ENCODE measurements around the gene SUMO3. TPM values are rescaled to one million over a fixed set of nuclear protein-coding genes. Genes with fewer than 3 reads are reported as not detected.

The SUMO3 gene
- total and polyA plus RNA-seq, 2 experiments from 2014 or later = 90.8 to 103 TPM

DNA sequence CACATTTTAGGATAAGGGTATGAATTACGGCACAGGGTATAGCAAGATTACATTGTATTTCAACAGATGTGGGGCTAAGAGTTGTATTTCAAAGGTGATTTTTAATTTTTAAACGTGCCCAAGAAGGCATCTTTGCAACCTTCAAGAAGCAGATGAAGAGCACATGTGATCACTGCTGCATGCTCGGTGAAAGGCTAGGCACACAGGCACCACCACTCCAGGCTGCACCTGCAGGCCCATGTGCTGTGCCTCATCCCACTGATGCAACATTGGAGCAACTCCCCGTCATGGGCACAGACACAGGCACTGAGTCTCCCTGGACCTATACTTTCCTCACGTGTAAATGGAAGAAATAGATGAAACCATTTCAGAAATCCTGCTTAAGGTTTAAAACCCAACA lies 39.8 kb downstream of the SUMO3 start (continued):
- TF ChIP-seq, protein P1, sequence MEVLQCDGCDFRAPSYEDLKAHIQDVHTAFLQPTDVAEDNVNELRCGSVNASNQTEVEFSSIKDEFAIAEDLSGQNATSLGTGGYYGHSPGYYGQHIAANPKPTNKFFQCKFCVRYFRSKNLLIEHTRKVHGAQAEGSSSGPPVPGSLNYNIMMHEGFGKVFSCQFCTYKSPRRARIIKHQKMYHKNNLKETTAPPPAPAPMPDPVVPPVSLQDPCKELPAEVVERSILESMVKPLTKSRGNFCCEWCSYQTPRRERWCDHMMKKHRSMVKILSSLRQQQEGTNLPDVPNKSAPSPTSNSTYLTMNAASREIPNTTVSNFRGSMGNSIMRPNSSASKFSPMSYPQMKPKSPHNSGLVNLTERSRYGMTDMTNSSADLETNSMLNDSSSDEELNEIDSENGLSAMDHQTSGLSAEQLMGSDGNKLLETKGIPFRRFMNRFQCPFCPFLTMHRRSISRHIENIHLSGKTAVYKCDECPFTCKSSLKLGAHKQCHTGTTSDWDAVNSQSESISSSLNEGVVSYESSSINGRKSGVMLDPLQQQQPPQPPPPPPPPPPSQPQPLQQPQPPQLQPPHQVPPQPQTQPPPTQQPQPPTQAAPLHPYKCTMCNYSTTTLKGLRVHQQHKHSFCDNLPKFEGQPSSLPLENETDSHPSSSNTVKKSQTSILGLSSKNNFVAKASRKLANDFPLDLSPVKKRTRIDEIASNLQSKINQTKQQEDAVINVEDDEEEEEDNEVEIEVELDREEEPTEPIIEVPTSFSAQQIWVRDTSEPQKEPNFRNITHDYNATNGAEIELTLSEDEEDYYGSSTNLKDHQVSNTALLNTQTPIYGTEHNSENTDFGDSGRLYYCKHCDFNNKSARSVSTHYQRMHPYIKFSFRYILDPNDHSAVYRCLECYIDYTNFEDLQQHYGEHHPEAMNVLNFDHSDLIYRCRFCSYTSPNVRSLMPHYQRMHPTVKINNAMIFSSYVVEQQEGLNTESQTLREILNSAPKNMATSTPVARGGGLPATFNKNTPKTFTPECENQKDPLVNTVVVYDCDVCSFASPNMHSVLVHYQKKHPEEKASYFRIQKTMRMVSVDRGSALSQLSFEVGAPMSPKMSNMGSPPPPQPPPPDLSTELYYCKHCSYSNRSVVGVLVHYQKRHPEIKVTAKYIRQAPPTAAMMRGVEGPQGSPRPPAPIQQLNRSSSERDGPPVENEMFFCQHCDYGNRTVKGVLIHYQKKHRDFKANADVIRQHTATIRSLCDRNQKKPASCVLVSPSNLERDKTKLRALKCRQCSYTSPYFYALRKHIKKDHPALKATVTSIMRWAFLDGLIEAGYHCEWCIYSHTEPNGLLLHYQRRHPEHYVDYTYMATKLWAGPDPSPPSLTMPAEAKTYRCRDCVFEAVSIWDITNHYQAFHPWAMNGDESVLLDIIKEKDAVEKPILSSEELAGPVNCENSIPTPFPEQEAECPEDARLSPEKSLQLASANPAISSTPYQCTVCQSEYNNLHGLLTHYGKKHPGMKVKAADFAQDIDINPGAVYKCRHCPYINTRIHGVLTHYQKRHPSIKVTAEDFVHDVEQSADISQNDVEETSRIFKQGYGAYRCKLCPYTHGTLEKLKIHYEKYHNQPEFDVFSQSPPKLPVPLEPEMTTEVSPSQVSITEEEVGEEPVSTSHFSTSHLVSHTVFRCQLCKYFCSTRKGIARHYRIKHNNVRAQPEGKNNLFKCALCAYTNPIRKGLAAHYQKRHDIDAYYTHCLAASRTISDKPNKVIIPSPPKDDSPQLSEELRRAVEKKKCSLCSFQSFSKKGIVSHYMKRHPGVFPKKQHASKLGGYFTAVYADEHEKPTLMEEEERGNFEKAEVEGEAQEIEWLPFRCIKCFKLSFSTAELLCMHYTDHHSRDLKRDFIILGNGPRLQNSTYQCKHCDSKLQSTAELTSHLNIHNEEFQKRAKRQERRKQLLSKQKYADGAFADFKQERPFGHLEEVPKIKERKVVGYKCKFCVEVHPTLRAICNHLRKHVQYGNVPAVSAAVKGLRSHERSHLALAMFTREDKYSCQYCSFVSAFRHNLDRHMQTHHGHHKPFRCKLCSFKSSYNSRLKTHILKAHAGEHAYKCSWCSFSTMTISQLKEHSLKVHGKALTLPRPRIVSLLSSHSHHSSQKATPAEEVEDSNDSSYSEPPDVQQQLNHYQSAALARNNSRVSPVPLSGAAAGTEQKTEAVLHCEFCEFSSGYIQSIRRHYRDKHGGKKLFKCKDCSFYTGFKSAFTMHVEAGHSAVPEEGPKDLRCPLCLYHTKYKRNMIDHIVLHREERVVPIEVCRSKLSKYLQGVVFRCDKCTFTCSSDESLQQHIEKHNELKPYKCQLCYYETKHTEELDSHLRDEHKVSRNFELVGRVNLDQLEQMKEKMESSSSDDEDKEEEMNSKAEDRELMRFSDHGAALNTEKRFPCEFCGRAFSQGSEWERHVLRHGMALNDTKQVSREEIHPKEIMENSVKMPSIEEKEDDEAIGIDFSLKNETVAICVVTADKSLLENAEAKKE (CRISPR knock-in tag; IDR thresholded peaks at IDR 0.05) = no peak
- TF ChIP-seq NANOG (IDR thresholded peaks at IDR 0.05; ENCODE audit: borderline replicate concordance) = no peak
- no peak for TF ChIP-seq POLR2AphosphoS5 (IDR thresholded peaks at IDR 0.05; ENCODE audit: low read depth)
- no peak for TF ChIP-seq JUNB (IDR thresholded peaks at IDR 0.05; ENCODE audit: unreplicated experiment)
- TF ChIP-seq, protein P2, sequence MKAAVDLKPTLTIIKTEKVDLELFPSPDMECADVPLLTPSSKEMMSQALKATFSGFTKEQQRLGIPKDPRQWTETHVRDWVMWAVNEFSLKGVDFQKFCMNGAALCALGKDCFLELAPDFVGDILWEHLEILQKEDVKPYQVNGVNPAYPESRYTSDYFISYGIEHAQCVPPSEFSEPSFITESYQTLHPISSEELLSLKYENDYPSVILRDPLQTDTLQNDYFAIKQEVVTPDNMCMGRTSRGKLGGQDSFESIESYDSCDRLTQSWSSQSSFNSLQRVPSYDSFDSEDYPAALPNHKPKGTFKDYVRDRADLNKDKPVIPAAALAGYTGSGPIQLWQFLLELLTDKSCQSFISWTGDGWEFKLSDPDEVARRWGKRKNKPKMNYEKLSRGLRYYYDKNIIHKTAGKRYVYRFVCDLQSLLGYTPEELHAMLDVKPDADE (IDR thresholded peaks at IDR 0.05) = no peak
- no peak for TF ChIP-seq ZNF331 (CRISPR knock-in tag; IDR thresholded peaks at IDR 0.05; ENCODE audit: low read depth)
- TF ChIP-seq CREB1 (CRISPR knock-in tag; IDR thresholded peaks at IDR 0.05; ENCODE audit: low read depth) = no peak

DNA sequence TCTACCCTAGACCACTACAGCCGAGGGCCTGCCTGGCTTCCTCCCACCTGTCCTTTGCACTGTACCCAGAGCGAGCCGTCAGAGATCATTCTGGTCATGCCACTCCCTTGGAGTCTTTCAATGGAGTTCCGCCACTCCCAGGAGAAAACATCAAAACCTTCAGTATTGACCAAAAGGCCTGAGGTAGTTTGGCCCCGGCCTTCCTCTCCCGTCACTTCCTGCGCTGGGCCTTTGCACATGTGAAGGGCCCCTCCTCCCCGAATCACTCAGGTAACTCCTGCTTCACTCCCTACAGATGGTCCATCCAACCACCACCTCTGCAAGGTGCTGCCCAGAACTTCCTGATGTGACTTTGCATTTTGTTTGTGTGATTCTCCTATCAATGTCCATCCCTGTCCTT lies 42.9 kb downstream of the SUMO3 start:
- H3K4me3 Mint-ChIP-seq = no peak overlapping the region
- H3K4me2 ChIP-seq = no peak overlapping the region
- H3K27ac ChIP-seq (ENCODE audit: low read depth) = no peak overlapping the region
- H4K20me1 ChIP-seq (replicated peaks; ENCODE audit: insufficient read depth) = peaks cover 15% of the 10 kb centered on the region
- no peak for ATAC-seq
- H3K4me1 ChIP-seq (ENCODE audit: insufficient read depth) = no peaks in the 10 kb centered on the region
- no peaks in the 10 kb centered on the region for H3K9me3 Mint-ChIP-seq
- no peak for DNase-seq (ENCODE audit: low spot score)
- no peak overlapping the region for H3K4me3 ChIP-seq
- H3K27me3 Mint-ChIP-seq (ENCODE audit: insufficient read depth, low read depth, poor library complexity) = peaks cover 7% of the 10 kb centered on the region
- H3K36me3 ChIP-seq (ENCODE audit: insufficient read depth) = peaks cover 33% of the 10 kb centered on the region
- no peaks in the 10 kb centered on the region for H3K27me3 ChIP-seq (ENCODE audit: insufficient read depth)
- peaks cover 2% of the 10 kb centered on the region; the same call in 1 of the 2 replicates for H3F3A ChIP-seq (replicated peaks; ENCODE audit: low read depth)
- no peak overlapping the region for H2AFZ ChIP-seq
- peaks cover 36% of the 10 kb centered on the region for H3K79me2 ChIP-seq (replicated peaks; ENCODE audit: insufficient read depth)
- no peaks in the 10 kb centered on the region for H3K9me2 ChIP-seq (ENCODE audit: insufficient read depth)
- H3K4me1 Mint-ChIP-seq = no peaks in the 10 kb centered on the region
- no peak overlapping the region for H3K27ac Mint-ChIP-seq
- peaks cover 61% of the 10 kb centered on the region for H3K36me3 Mint-ChIP-seq (ENCODE audit: low read depth)
- TF ChIP-seq CTCF (conservative IDR thresholded peaks at IDR 0.05; ENCODE audit: low read depth in 2 of 2) (no peak), ZNF114 (CRISPR knock-in tag; IDR thresholded peaks at IDR 0.05) (no peak), JUNB (IDR thresholded peaks at IDR 0.05; ENCODE audit: unreplicated experiment) (no peak), EZH2phosphoT487 (IDR thresholded peaks at IDR 0.05; ENCODE audit: unreplicated experiment) (no peak), CREB1 (CRISPR knock-in tag; IDR thresholded peaks at IDR 0.05; ENCODE audit: low read depth) (no peak), STAT1 (IDR thresholded peaks at IDR 0.05; ENCODE audit: unreplicated experiment) (no peak)
- TF ChIP-seq, protein P2 (IDR thresholded peaks at IDR 0.05) = no peak
